T follicular helper cell (primary cell): Measurements from ENCODE around the gene SPC25.
"Not testable (repeated sequence)": the region's sequence is repeated elsewhere in the genome, so short reads cannot be mapped to it uniquely, and the experiment has no call there.

Source experiments
- DNase-seq: peaks from one replicate; pipeline ENCODE4 v3.0.0-alpha.2; 2020; ENCODE audit warnings: low read depth

Gene SPC25

DNA sequence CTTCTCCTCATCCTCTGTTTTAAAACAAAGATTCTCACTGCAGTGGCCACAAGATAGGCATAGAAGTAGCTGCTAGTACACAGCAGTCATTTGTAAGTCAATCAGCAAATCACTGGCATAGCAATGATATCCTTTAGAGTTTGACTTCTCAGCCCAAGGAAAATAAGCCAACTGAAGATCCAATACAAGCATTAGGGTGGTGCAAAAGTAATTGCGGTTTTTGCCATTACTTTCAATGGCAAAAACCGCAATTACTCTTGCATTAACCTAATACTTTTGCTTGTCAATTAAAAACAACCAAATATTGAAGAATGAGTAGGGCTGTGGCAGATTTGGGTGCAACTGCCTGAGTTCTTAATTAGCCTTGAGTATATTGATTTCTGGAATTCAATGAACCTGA is 13.7 kb upstream of the SPC25 start:
- no peak for DNase-seq

DNA sequence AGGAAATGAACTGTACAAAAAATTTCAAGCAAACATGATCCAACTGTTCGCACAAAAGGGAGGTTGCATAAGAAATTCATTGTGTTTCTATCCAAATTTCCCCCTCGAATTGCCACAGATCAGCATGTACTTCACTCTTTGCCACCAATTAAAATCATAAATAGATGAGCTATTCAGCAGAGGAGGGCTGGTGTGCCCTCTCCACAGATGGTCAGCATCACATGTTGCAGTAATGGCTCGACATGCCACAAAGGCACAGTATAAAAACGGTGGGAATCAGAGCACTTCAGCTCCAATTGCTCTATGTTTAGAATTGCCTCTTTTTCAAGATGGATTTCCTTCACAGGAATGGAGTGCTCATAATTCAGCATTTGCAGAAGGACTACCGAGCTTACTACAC is 10.8 kb upstream of the SPC25 start, which contains the start of gene G6PC2:
TSS of gene G6PC2 (plus strand) at position 289 of the 400 bp plus-strand sequence. CDS start at position 330, 41 bp downstream.
- DNase-seq = no peak

DNA sequence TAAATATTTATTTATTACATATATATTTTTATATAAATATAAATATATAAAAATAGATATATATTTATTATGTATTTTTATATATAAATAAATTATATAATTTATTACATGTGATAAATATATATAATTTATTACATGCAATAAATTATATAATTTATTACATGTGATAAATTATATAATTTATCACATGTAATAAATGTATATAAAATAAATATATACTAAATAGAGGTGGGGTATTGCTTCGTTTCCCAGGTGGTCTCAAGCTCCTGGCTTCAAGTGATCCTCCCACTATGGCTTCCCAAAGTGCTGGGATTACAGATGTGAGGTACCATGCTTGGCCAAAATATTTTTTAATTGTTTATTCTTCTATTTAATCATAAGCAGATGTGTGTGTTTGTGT is 7.2 kb upstream of the SPC25 start:
- DNase-seq = no peak

DNA sequence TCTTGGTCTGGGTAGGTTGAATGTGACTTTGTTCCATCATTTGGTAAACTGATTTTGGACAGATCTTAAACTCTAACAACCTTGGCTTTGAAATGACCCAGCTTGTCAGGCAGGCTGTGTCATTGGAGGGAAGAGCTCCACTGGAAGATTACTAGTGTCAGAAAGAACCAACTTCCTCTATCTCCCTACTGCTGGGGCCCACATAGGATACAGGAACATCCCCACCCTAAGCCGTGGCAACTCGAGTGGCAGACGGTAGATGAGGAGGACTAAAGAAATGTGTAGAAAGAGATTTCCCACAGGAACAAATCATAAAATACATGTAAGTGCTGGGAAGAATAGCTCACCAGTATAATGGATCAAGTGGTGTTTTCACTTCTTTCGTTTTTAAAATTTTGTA is 6.6 kb upstream of the SPC25 start:
- no peak for DNase-seq

DNA sequence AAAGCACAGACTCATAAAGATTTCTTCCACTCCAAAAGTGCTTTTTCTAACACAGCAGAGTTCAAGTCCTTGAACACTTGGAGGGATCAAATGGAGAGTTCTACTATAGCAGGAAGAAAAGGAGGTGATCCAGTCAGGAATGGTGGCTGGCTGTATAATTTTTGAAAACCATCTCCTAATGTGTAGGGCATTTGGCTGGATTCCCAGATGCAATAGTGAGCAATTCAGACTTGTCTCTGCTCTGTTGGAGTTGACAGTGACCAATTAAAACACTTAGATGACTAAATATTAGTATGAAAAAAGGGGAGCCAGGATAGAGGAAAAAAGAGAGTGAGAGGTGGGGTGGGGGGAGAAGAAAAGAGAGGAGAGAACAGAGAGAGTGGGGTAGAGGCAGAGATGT is 5.5 kb upstream of the SPC25 start:
- no peak for DNase-seq

DNA sequence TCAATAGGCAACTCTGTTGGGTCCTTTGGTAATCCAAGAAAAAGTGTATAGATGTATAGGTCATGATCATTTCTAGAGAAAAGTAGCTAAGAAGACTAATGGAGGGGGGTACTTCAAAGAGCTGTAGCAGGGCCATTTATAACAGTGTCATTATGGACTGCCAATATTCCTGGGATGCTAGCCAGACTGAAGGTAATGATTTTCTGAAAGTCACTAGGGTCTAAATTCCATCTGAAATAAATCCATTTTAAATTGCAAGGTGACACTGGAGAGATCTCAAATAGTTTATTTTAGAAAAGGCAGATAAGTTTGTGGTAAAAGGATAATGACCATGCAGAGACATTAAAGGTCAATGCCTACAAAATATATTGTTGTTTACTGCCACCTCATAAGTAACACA is 4.5 kb upstream of the SPC25 start:
- DNase-seq = no peak

DNA sequence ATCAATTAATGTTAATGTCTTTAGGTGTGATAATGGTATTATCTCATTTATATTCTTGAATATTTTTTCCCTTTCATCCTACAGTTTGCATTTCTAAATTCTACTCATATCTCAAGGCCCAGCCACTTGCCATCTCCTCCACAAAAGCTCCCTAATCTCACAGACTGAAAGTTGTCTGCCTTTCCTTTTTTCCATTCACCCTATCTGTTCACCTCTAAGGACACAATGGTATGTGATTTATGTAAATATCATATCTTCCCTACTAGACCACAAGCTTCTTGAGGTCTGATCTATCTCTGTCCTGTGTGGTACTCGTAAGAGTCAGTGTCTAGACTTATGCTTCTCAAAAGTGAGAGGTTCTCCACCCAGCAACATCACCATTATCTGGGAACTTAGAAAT is 3.9 kb upstream of the SPC25 start:
- DNase-seq = no peak

DNA sequence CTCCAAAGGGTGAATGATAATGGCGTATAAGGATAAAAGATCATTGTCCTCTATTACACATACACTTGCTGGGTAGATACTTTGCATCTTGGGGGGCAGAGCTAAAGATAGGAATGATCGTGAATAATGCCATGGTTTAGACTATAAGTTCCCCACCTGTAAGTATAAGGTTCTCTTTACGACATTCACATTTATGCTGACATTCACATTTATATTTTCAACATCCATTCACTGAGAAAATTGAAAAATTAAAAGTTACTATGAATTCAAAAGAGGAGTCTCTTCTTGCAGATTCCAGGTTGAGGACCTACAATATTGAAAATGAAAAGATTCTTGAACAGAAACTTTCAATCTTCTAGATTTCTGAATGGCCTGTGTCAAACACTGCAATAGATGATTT is 2.1 kb upstream of the SPC25 start:
- DNase-seq = no peak

DNA sequence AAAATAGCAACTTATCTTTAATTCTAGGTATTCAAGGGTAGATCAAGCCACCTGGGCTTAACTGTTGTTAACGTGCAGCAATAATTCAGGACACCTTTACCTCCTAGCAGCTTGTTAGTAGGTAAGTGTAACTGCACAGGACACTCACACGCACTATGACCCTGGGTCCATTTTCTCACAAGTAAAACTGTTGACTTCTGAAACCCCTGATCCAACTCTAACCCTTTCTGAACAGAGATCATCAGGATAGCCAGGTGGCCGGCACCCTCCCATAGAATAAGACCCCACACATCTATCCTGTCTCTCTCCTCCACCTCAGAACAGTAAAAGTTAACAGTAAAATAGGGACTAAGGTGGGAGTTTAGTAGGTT is 610 bp downstream of the SPC25 start:
- no peak for DNase-seq

DNA sequence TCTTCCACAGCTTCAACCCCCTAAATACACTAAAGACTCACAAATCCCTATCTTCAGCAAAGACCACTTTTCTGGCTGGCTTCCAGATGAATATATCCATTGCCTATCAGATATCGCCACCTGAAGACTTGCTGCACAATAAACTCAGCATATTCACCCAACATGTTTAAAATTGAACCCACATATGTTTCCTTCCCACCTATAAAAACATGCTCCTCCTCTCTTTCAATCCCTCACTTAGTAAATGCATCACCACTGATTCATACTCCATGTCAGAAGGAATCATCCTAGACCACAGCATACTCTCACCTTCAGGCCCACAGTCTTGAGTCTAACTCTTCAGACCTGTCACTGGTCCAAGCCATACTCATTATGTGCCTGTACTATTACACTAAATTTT is 5.3 kb downstream of the SPC25 start:
- no peak for DNase-seq

DNA sequence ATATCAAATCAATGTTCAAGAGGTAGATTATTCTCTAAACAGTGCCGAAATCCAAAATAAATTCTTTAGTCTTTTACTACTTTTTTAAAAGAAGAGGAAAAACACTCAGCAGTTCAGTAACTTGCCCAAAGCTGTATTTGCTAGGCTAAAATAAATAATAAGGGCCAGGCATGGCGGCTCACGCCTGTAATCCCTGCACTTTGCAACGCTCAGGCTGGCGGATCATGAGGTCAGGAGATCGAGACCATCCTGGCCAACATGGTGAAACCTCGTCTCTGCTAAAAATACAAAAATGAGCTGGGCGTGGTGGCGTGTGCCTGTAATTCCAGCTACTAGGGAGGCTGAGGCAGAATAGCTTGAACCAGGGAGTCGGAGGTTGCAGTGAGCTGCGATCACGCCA is 8.1 kb downstream of the SPC25 start:
- DNase-seq = not testable (repeated sequence)

DNA sequence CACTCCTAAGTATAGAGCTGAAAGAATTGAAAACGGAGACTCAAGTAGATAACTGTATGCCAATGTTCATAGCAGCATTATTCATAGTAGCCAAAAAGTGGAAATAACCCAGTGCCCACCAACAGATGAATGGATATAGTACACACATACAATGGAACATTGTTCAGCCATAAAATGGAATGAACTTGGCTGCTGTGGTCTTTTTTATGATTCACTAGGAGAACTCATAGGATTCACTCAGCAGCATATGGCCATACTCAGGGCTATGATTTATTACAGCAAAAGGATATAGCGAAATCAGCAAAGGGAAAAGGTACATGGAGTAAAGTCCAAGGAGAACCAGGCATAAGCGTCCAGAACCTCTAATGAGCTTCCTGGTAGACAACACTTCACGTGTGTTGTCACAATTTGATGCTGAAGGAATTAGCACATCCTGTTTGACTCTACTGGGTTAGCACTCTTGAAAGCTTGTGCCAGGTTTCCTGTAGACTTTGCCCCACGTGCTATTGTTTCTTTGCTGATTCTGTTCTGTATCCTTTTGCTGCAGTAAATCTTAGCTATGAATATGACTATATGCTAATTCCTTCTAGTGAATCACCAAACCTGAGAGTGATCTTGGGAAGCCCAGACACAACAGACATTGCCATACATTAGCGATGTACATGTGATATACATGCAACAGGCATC is 15.7 kb downstream of the SPC25 start:
- no peak for DNase-seq

DNA sequence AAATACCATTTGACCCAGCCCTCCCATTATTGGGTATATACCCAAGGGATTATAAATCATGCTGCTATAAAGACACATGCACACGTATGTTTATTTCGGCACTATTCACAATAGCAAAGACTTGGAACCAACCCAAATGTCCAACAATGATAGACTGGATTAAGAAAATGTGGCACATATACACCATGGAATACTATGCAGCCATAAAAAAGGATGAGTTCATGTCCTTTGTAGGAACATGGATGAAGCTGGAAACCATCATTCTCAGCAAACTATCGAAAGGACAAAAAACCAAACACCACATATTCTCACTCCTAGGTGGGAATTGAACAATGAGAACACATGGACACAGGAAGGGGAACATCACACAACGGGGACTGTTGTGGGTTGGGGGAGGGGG is 19.4 kb downstream of the SPC25 start:
- DNase-seq = not testable (repeated sequence)

DNA sequence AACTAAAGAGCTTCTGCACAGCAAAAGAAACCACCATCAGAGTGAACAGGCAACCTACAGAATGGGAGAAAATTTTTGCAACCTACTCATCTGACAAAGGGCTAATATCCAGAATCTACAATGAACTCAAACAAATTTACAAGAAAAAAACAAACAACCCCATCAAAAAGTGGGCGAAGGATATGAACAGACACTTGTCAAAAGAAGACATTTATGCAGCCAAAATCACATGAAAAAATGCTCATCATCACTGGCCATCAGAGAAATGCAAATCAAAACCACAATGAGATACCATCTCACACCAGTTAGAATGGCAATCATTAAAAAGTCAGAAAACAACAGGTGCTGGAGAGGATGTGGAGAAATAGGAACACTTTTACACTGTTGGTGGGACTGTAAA is 19.9 kb downstream of the SPC25 start:
- not testable (repeated sequence) for DNase-seq

DNA sequence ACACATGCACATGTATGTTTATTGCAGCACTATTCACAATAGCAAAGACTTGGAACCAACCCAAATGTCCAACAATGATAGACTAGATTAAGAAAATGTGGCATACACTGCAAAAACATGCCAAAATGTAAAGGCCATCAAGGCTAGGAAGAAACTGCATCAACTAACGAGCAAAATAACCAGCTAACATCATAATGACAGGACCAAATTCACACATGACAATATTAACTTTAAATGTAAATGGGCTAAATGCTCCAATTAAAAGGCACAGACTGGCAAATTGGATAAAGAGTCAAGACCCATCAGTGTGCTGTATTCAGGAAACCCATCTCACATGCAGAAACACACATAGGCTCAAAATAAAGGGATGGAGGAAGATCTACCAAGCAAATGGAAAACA is 23.1 kb downstream of the SPC25 start:
- not testable (repeated sequence) for DNase-seq

DNA sequence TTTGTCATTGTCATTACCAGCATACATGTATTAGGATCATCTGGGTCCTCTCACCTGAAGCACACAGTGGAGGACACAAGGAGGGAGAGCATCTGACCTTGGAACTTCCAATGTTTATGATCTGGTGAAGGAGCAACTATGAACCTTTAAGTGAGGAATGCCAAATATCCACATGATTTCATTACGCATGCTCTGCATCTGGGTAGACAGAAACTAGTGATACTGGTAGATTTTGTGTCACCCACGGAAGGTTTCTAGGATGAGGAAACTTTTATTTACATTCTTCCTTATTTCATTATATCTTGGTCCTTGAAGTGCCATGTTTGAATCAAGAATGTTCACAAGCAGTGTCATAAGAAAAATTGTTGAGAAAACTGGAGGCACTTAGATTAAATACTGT is 32.1 kb downstream of the SPC25 start:
- DNase-seq = no peak

DNA sequence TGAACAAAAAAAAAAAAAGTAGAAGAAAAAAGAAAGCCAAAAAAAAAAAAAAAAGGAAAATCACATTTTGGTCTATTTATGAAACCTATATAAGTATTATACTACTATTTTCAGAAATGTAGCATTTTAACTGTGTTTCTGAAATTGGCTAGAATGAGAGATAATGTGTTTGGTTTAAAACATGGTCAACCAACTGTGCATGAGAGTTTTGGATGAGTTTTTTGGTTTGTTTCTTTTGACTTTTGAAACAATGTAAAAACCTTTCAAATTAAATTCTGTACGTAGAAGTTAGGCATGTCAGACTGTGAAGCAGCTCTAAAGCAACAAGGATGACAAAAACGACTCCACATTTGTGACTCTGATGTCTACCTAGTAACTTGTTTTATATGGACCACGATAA is 34.6 kb downstream of the SPC25 start:
- DNase-seq = no peak

DNA sequence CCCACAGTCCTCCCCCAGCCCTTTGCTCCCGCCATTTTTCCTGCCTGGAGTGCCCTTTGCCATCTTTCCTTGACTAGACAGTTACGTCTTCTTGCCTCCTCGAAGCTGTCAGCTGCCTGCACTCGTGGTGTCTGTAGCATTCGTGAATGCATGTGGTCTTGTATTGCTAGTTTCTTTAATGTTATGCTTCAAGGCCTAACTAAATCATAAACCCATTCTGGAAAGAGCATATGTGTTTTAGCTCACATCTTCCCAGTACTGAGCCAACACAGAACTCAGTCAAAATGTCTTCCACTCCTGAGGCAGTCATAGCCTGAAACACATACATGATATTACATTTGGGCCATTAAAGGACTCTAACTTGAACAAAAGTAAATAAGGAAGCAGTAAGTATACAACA is 35.6 kb downstream of the SPC25 start:
- DNase-seq = no peak

DNA sequence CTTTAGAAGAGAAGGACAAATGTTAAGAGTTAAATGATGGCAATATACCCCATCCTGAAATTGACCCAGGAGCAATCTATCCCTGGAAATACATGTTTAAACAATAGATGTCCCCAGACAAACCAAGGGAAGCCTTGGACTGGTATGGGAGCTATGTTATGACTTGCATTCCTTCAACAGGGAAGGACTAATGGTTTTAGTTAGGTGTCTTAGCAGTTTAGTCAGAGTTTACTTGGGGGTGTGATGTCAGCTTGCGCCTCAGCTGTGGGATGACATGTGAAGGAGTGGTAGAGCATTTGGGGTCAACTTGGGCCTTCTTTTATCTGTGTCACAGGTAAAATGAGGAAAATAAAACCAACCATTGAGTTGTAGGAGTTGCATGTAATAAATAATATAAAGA is 36.8 kb downstream of the SPC25 start:
- DNase-seq = no peak

DNA sequence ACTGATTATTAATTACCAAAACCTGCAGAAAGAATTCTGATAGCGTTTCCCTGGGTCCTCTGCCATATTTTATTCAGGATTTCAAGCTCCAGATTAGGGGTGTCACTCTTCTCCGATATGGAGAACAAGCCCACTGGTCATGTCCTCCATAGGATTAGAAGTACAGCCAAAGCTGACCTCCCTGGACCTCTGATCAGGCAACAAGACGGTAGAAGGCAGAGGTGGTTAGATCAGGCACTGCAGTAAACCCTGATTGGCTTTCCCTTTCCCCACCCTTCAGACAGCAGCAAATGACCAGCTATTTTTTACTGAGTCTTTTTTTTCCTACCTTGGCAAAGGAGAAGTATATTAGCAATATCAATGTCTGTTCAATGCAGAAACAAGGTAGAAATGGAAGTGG is 37.7 kb downstream of the SPC25 start:
- no peak for DNase-seq

DNA sequence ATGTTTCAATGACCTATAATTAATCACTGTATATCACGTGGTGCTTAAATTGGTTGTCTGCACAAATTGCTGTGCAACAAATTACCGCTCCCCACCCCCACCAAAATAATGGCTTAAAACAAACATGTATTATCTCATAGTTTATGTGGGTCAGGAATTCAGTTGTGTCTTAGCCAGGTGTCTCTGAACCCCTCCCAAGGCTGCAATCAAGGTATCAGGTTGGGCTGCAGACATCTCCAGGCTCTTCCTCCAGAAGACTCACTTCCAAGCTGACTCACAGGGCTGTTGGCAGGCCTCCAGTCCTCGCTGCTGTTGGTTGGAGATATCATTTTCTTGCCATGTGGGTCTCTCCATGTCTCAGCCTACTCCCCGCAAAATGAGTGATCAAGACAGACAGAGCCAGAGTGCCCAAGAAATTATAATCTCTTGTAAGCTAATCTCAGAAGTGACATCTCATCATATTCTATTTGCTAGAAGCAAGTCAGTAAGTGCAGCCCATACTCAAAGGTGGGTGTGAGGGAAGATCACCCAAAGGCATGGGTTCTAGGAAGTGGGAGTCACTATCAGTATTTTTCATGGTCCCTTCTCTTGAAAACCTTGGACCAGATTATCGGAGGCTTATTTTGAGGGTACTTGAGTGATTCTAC is 38.4 kb downstream of the SPC25 start:
- no peak for DNase-seq

DNA sequence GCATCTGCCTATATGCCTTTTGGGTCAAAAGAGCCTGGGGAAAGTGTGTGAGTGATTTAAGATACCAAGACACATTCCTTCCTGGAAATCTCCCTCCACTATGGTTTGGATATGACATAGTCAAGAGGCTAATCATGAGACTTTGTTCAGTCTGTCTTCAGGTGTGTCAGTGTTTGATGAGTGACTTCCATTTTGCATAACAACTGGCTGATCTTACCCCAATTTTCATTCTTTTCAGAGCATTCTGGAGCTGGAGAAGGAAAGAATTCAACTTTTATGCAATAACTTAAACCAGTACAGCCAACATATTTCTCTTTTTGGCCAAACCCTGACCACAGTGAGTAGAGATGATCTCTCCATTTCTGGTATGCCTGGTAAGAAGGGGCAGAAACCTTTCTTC is 39.4 kb downstream of the SPC25 start:
- DNase-seq = no peak

DNA sequence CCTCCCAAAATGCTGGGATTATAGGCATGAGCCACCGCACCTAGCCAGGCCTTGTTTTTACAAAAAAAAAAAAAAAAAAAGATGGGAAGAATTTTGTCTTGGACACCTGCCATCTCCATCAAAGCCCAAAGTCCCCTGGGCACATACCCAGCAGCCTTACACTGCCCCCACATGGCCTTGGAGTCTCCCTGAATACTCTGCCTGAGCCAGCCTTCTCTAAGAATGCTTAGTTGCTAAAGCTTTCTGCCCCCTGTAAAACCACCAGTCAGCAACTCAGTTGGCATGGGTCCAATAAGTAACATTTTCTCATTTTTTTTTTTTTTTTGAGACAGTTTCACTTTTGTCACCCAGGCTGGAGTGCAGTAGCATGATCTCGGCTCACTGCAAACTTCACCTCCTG is 40.6 kb downstream of the SPC25 start:
- DNase-seq = no peak

DNA sequence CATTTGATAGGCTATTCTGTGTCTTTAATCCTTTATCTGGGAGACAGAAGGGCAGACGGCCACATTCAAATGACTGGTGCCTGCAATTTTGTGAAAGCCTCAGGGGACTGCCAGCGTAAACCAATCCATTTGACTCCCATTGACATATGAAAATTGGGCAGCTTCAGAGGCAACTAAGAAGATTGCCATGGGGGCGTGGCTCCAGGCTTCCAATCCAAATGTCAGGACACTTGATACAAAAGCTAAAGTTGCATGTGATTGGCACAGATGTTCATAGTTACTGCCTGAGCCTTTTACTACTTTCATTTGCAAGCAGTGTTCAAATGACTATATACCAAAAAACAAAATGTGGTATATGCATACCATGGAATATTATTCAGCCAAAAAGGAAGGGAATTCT is 42.0 kb downstream of the SPC25 start:
- DNase-seq = no peak
